B cell (primary cell): ENCODE results near the gene TNFAIP1.

Experiments
- EZH2 ChIP-seq: IDR thresholded peaks from 2 replicates; pipeline ENCODE4 v1.6.1; 2012; ENCODE audit warnings: borderline replicate concordance, low read depth, mild to moderate bottlenecking, moderate library complexity, low read length; ENCODE audit not compliant: insufficient read depth, poor library complexity, severe bottlenecking
- TF ChIP-seq, protein P1 (sequence below): fragments of 200-600 bp; IDR thresholded peaks from one replicate; pipeline ENCODE4 v1.8.0; 2022; ENCODE audit warnings: antibody characterized with exemption, mild to moderate bottlenecking

DNA sequence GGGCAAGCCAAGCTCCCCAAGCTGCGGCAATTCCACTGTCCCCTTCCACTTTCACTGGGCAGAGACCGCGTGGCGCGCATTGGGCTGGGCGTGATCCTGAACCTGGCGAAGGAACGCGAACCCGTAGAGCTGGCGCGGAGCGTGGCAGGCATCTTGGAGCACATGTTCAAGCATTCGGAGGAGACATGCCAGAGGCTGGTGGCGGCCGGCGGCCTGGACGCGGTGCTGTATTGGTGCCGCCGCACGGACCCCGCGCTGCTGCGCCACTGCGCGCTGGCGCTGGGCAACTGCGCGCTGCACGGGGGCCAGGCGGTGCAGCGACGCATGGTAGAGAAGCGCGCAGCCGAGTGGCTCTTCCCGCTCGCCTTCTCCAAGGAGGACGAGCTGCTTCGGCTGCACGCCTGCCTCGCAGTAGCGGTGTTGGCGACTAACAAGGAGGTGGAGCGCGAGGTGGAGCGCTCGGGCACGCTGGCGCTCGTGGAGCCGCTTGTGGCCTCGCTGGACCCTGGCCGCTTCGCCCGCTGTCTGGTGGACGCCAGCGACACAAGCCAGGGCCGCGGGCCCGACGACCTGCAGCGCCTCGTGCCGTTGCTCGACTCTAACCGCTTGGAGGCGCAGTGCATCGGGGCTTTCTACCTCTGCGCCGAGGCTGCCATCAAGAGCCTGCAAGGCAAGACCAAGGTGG is 45.7 kb downstream of the TNFAIP1 start:
- TF ChIP-seq, protein P1, sequence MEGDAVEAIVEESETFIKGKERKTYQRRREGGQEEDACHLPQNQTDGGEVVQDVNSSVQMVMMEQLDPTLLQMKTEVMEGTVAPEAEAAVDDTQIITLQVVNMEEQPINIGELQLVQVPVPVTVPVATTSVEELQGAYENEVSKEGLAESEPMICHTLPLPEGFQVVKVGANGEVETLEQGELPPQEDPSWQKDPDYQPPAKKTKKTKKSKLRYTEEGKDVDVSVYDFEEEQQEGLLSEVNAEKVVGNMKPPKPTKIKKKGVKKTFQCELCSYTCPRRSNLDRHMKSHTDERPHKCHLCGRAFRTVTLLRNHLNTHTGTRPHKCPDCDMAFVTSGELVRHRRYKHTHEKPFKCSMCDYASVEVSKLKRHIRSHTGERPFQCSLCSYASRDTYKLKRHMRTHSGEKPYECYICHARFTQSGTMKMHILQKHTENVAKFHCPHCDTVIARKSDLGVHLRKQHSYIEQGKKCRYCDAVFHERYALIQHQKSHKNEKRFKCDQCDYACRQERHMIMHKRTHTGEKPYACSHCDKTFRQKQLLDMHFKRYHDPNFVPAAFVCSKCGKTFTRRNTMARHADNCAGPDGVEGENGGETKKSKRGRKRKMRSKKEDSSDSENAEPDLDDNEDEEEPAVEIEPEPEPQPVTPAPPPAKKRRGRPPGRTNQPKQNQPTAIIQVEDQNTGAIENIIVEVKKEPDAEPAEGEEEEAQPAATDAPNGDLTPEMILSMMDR: no peak
- TF ChIP-seq EZH2: no peak
